ENCODE data around the gene PAFAH2. TPM values are rescaled to one million over a fixed set of nuclear protein-coding genes. Genes with fewer than 3 reads are reported as not detected.

PAFAH2 gene
- total RNA-seq, 1 experiment from 2014 or later = 6.7 TPM

DNA sequence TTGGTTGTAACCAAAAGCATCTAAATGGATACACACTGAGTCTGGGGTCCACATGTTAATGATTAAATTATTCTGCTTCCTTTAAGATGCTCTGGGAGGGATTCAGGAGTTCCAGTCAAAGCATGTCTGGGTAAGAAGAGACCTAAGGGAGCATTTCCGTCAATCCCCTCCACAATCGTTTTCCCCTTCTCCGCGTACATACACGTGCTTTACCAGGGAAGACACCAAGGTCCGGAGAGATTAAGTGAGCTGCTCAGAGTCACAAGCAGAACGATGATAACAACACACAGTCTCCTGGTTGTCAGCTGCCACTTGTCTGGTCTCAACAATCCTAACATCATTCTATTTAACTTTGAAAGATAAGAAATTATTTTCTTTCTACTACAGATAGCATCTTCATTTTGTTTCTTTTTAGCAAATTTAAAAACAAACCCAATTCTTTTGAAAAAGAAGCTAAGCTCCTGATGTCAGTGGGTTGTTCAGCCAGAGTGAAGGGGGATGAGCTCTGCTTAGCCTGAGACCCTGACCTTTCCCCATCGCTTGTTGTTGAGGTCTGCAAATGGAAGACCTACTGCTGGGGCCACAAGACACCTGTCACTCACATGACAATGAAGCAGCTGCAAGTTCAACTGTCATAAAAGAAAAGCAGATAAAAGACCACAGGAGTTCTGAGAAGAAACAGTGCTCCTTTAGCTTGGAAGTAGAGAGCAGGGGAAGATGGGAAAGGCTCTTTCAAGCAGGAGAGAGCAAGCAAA lies 4.5 kb downstream of the PAFAH2 start:
- Histone ChIP-seq H3K4me1 (ENCODE audit: insufficient read depth, low read length, poor library complexity, severe bottlenecking) (peaks cover 8% of the 10 kb centered on the region), H3K27ac (ENCODE audit: low read depth, low read length, poor library complexity, severe bottlenecking) (no peak overlapping the region), H3K9me3 (ENCODE audit: low read depth, low read length, poor library complexity, severe bottlenecking) (no peaks in the 10 kb centered on the region), H3K36me3 (ENCODE audit: insufficient read depth, low read length, poor library complexity, severe bottlenecking) (no peaks in the 10 kb centered on the region), H3K27me3 (replicated peaks; ENCODE audit: insufficient read depth, low read depth, low read length, poor library complexity) (no peaks in the 10 kb centered on the region), H3K4me3 (ENCODE audit: low read depth, low read length, poor library complexity, severe bottlenecking) (no peak overlapping the region)
- intact Hi-C loops (cut with micrococcal nuclease; ENCODE audit: unreplicated experiment) = loop anchor here (10.0 kb wide), 1 partner anchor 159 kb away; no protein-coding TSS in a partner anchor
- BruUV-seq (replicated peaks) = no TSS peak
- DNase-seq (ENCODE audit: low spot score) = no peak
- no peak for TF ChIP-seq CTCF (conservative IDR thresholded peaks at IDR 0.05; ENCODE audit: low read depth, low read length)
- TF ChIP-seq EZH2 (IDR thresholded peaks at IDR 0.05; ENCODE audit: borderline replicate concordance, low read depth, low read length, poor library complexity, severe bottlenecking) = no peak
- ChIA-PET POLR2A (ENCODE audit: low non-redundant PET) (no interaction called here), CTCF (no interaction called here)

- Histone ChIP-seq H3K4me1 (ENCODE audit: insufficient read depth, low read length, poor library complexity, severe bottlenecking) (peaks cover 7% of the 10 kb centered on the region), H3K27ac (ENCODE audit: low read depth, low read length, poor library complexity, severe bottlenecking) (no peak overlapping the region), H3K36me3 (ENCODE audit: insufficient read depth, low read length, poor library complexity, severe bottlenecking) (no peaks in the 10 kb centered on the region), H3K4me3 (ENCODE audit: low read depth, low read length, poor library complexity, severe bottlenecking) (no peak overlapping the region), H3K27me3 (replicated peaks; ENCODE audit: insufficient read depth, low read depth, low read length, poor library complexity) (no peaks in the 10 kb centered on the region), H3K9me3 (ENCODE audit: low read depth, low read length, poor library complexity, severe bottlenecking) (no peaks in the 10 kb centered on the region)
- TF ChIP-seq EZH2 (IDR thresholded peaks at IDR 0.05; ENCODE audit: borderline replicate concordance, low read depth, low read length, poor library complexity, severe bottlenecking) (no peak), CTCF (conservative IDR thresholded peaks at IDR 0.05; ENCODE audit: low read depth, low read length) (no peak)
- ChIA-PET POLR2A (ENCODE audit: low non-redundant PET) (no interaction called here), CTCF (no interaction called here)
- no peak for DNase-seq (ENCODE audit: low spot score)
- BruUV-seq (replicated peaks) = no TSS peak
- intact Hi-C loops (cut with micrococcal nuclease; ENCODE audit: unreplicated experiment) = loop anchor here (10.0 kb wide), 1 partner anchor 158 kb away; no protein-coding TSS in a partner anchor
Observed at GRCh38 chr1:25992689-25993171, 5.1 kb downstream of the PAFAH2 start.

DNA sequence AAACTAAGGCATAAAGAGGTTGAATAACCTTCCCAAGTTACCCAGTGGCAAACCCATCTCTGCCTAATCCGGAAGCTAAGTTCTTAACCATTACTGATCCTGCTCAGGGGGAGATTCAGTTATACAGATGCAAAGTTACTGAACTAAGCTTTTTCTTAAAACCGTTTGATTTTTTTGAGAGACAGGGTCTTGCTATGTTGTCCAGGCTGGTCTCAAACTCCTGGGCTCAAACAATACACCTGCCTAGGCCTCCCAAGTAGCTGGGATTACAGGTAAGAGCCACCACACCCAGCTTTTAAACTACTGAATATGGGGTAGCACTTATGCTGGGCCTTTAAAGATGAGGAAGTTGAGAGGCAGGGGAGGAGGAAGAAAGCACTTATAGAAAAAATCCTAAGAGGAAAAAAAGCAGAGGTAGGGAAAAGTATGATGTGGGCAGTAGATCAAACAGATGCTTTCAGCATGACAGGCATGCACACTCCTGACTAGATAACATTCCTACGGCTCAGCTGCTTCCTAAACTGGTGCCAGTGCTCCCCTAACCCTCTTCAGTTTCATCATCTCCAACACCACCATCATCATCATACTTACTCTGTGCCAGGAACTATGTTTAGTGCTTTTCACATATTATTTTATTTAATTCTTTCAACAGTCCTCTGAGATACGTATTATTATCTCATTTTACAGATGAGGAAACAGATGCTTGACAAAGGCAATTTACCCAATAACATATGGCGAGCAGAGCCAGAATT lies 5.8 kb downstream of the PAFAH2 start:
- Histone ChIP-seq H3K36me3 (ENCODE audit: insufficient read depth, low read length, poor library complexity, severe bottlenecking) (no peaks in the 10 kb centered on the region), H3K9me3 (ENCODE audit: low read depth, low read length, poor library complexity, severe bottlenecking) (no peaks in the 10 kb centered on the region), H3K27ac (ENCODE audit: low read depth, low read length, poor library complexity, severe bottlenecking) (no peak overlapping the region), H3K4me1 (ENCODE audit: insufficient read depth, low read length, poor library complexity, severe bottlenecking) (peaks cover 7% of the 10 kb centered on the region), H3K27me3 (replicated peaks; ENCODE audit: insufficient read depth, low read depth, low read length, poor library complexity) (no peaks in the 10 kb centered on the region), H3K4me3 (ENCODE audit: low read depth, low read length, poor library complexity, severe bottlenecking) (no peak overlapping the region)
- intact Hi-C loops (cut with micrococcal nuclease; ENCODE audit: unreplicated experiment) = loop anchor here (10.0 kb wide), 1 partner anchor 157 kb away; no protein-coding TSS in a partner anchor
- TF ChIP-seq EZH2 (IDR thresholded peaks at IDR 0.05; ENCODE audit: borderline replicate concordance, low read depth, low read length, poor library complexity, severe bottlenecking) (no peak), CTCF (conservative IDR thresholded peaks at IDR 0.05; ENCODE audit: low read depth, low read length) (no peak)
- BruUV-seq (replicated peaks) = no TSS peak
- no peak for DNase-seq (ENCODE audit: low spot score)
- ChIA-PET POLR2A (ENCODE audit: low non-redundant PET) (no interaction called here), CTCF (no interaction called here)

Measured in A673 (cell line).